ENCODE measurements around the gene FOXO1.

FOXO1 gene

DNA sequence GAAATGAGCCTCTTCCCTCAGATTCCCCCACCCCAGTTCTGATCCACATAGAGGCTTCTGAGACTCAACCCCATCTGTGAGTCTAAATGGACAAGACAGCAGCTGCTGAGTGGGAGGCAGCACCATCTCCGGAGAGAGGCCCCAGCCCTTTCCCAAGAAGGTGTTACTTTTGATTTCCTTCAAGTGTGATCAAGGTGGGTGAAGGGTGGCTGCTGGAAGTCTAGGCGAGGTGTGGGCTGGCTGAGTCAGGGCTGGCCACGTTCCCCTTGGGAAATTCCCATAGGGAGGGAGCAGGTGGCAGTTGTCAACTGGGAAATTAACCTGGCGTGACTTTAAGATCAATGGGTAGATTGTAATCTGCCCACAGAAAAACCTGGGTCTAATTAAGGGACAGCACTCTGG is 148.0 kb downstream of the FOXO1 start:
- DNase-seq (ENCODE audit: extremely low read depth, insufficient read length) = peak; percentile 56
- no peaks in the 10 kb centered on the region for H3K36me3 ChIP-seq (ENCODE audit: control insufficient read depth, insufficient read depth, low read length)
- TF ChIP-seq, protein P1, sequence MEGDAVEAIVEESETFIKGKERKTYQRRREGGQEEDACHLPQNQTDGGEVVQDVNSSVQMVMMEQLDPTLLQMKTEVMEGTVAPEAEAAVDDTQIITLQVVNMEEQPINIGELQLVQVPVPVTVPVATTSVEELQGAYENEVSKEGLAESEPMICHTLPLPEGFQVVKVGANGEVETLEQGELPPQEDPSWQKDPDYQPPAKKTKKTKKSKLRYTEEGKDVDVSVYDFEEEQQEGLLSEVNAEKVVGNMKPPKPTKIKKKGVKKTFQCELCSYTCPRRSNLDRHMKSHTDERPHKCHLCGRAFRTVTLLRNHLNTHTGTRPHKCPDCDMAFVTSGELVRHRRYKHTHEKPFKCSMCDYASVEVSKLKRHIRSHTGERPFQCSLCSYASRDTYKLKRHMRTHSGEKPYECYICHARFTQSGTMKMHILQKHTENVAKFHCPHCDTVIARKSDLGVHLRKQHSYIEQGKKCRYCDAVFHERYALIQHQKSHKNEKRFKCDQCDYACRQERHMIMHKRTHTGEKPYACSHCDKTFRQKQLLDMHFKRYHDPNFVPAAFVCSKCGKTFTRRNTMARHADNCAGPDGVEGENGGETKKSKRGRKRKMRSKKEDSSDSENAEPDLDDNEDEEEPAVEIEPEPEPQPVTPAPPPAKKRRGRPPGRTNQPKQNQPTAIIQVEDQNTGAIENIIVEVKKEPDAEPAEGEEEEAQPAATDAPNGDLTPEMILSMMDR (IDR thresholded peaks at IDR 0.05; ENCODE audit: insufficient read depth, low read length, poor library complexity, severe bottlenecking) = no peak
- no peaks in the 10 kb centered on the region for H3K27me3 ChIP-seq (replicated peaks; ENCODE audit: control insufficient read depth, insufficient read depth, low read length)
- no peak overlapping the region for H3K4me3 ChIP-seq (replicated peaks; ENCODE audit: low read depth, low read length)

DNA sequence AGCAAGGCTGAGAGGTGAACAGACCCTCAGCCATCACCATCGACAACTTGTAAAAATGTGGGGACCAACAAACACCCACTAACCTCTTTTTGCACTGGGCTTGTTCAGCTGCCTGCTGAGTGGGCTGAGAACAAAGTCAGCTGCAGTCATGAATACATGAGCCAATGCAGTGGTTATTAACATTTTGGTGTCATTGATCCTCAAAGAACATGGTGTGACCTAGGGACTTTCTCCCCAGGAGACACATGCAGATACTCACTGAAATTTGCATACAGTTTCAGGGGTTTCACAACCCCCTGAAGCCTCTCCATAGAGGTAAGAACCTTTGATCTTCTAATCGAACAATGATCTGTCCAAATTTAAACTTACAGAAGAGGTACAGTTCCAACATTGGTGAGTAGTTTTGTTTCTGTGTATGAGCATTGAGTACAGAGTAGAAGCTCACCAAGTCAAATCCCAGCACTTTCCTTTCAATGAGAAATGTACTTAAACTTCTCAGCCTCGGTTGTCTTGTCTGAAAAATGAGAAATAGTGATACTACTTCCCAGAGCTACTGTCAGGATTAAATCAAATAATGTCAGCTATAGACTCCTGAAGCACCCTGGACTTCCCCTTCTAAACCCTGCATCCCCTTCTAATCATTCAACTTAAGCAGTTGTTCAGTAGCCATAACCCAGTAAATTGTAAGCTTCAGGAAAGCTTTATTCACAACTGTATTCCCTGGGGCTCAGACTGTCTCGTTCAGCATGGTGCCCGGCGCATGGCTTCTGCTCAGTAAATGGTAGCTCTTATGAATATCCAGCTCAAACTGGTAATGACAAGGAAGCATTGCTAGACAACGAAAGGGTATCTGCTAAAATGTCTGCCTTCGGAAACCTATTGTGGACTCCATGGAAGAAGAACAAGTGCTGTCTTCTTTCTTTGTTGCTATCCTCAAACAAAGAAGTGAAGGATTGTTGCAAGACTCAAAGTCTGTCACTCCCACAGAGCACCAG is 148.7 kb downstream of the FOXO1 start:
- no peak overlapping the region for H3K4me3 ChIP-seq (replicated peaks; ENCODE audit: low read depth, low read length)
- TF ChIP-seq, protein P1 (IDR thresholded peaks at IDR 0.05; ENCODE audit: insufficient read depth, low read length, poor library complexity, severe bottlenecking) = no peak

DNA sequence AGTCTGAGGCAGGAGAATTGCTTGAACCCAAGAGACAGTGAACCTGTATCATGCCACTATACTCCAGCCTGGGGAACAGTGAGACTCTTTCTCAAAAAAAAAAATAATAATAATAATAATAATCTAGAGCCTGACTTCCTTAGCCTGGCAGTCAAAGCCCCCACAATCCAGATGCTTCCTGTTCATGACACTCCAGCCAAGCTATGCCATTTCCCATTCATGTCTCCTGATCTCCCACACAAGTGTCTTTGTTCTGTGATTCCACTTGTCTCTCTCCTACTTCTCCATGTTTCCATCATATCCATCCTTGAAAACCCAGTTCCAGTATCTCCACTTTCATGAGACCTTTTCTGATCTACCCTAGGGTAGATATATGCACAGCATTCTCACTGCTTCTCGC is 150.7 kb downstream of the FOXO1 start:
- no peaks in the 10 kb centered on the region for H3K36me3 ChIP-seq (ENCODE audit: control insufficient read depth, insufficient read depth, low read length)
- TF ChIP-seq, protein P1 (IDR thresholded peaks at IDR 0.05; ENCODE audit: insufficient read depth, low read length, poor library complexity, severe bottlenecking) = no peak
- no peak for DNase-seq (ENCODE audit: extremely low read depth, insufficient read length)
- no peak overlapping the region for H3K4me3 ChIP-seq (replicated peaks; ENCODE audit: low read depth, low read length)
- H3K27me3 ChIP-seq (replicated peaks; ENCODE audit: control insufficient read depth, insufficient read depth, low read length) = no peaks in the 10 kb centered on the region

More for the DNA sequence above, 148.7 kb downstream of the FOXO1 start:
- Histone ChIP-seq H3K27me3 (replicated peaks; ENCODE audit: control insufficient read depth, insufficient read depth, low read length) (no peaks in the 10 kb centered on the region), H3K36me3 (ENCODE audit: control insufficient read depth, insufficient read depth, low read length) (no peaks in the 10 kb centered on the region)
- peak; percentile 43 for DNase-seq (ENCODE audit: extremely low read depth, insufficient read length)

DNA sequence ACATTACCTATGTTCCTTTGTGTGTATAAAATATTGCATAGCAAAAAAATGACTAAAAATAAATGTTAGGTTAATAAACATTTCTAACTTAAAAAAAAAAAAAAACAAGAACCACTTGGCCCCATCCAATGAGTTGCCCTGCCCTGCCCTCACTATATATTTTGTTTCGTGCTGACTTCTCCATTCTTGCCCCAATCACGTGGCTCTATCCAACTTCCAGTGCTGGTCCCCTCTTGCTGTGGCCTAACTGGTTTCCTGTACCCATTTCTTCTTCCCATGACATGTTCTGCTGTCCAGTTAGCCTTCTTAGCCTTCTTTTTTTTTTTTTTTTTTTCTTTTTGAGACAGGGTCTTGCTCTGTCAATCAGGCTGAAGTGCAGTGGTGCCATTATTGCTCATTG is 151.6 kb downstream of the FOXO1 start:
- H3K36me3 ChIP-seq (ENCODE audit: control insufficient read depth, insufficient read depth, low read length) = no peaks in the 10 kb centered on the region
- DNase-seq (ENCODE audit: extremely low read depth, insufficient read length) = no peak
- H3K27me3 ChIP-seq (replicated peaks; ENCODE audit: control insufficient read depth, insufficient read depth, low read length) = no peaks in the 10 kb centered on the region
- TF ChIP-seq, protein P1 (IDR thresholded peaks at IDR 0.05; ENCODE audit: insufficient read depth, low read length, poor library complexity, severe bottlenecking) = no peak
- no peak overlapping the region for H3K4me3 ChIP-seq (replicated peaks; ENCODE audit: low read depth, low read length)

DNA sequence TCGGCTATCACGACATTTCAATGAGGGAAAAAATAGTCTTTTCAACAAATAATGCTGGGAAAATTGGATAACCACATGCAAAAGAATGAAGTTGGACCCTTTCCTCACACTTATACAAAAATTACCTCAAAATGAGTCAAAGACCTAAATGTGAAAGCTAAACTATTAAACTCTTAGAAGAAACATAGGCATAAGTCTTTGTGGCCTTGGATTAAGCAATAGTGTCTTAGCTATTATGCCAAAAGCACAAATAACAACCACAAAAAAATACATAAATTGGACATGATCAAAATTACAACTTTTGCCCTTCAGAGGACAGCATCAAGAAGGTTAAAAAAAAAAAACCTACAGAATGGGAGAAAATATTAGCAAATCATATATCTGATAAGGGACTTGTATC is 156.6 kb downstream of the FOXO1 start:
- H3K27me3 ChIP-seq (replicated peaks; ENCODE audit: control insufficient read depth, insufficient read depth, low read length) = no peaks in the 10 kb centered on the region
- H3K4me3 ChIP-seq (replicated peaks; ENCODE audit: low read depth, low read length) = no peak overlapping the region
- H3K36me3 ChIP-seq (ENCODE audit: control insufficient read depth, insufficient read depth, low read length) = no peaks in the 10 kb centered on the region
- no peak for DNase-seq (ENCODE audit: extremely low read depth, insufficient read length)
- TF ChIP-seq, protein P1 (IDR thresholded peaks at IDR 0.05; ENCODE audit: insufficient read depth, low read length, poor library complexity, severe bottlenecking) = no peak
